Mesothelial cell of epicardium (in vitro differentiated cells): ENCODE measurements around the gene CAMKK2. TPM values are rescaled to one million over a fixed set of nuclear protein-coding genes. Genes with fewer than 3 reads are reported as not detected.

Source experiments
- DNase-seq, 2 experiments: peaks; one replicate each; pipeline ENCODE4 v3.0.0; 2021; ENCODE audit warnings: low spot score in 2 of 2; ENCODE audit not compliant: unreplicated experiment in 2 of 2
- H3K27ac Mint-ChIP-seq: 2 replicates; pipeline ENCODE4 v1.8.0; 2021; ENCODE audit warnings: mixed read lengths
- H3K27me3 Mint-ChIP-seq: 2 replicates; pipeline ENCODE4 v1.8.0; 2021; ENCODE audit warnings: low read depth, mixed read lengths
- H3K36me3 Mint-ChIP-seq: 2 replicates; pipeline ENCODE4 v1.8.0; 2021; ENCODE audit warnings: mixed read lengths
- H3K4me1 Mint-ChIP-seq: 2 replicates; pipeline ENCODE4 v1.8.0; 2021; ENCODE audit warnings: mixed read lengths
- H3K4me3 Mint-ChIP-seq: 2 replicates; pipeline ENCODE4 v1.8.0; 2021; ENCODE audit warnings: mild to moderate bottlenecking, moderate library complexity, mixed read lengths
- H3K9me3 Mint-ChIP-seq: 2 replicates; pipeline ENCODE4 v1.8.0; 2021; ENCODE audit warnings: mixed read lengths
- CTCF ChIP-seq: fragments of 200-600 bp; sonication (generic); IDR thresholded peaks from one replicate; pipeline ENCODE4 v1.5.0; 2021; ENCODE audit warnings: antibody characterized with exemption; ENCODE audit not compliant: unreplicated experiment
- total RNA-seq: library from RNA; stranded (reverse); gene quantifications from 3 replicates; pipeline ENCODE4 v1.2.1, GENCODE V29; 2021

Gene CAMKK2
- total RNA-seq, 1 donor from 2014 or later: 27.6 TPM

DNA sequence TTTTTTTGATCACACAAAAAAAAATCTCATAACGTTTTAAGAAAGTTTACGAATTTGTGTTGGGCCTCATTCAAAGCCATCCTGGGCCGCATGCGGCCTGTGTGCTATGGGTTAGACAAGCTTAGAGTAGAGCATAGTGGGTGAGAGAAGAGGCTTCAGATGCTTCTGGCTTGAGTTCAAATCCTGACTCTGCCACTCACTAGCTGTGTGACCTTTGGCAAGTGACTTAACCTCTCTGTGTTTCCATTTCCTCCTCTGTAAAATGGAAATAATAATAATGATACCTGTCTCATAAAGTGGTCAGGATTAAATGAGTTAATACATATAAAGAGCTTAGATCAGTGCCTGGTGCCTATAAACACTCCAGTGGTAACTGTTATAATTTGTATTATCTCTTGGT lies 80.4 kb downstream of the CAMKK2 start:
- no peak for DNase-seq
- H3K9me3 Mint-ChIP-seq: no peaks in the 10 kb centered on the region
- H3K27me3 Mint-ChIP-seq: no peaks in the 10 kb centered on the region
- peaks cover 14% of the 10 kb centered on the region for H3K36me3 Mint-ChIP-seq
- H3K4me3 Mint-ChIP-seq: no peak overlapping the region
- H3K27ac Mint-ChIP-seq: no peak overlapping the region
- H3K4me1 Mint-ChIP-seq: no peaks in the 10 kb centered on the region
- TF ChIP-seq CTCF: no peak

GRCh38 chr12:121214855-121215745 lies 81.4 kb downstream of the CAMKK2 start:
- H3K27ac Mint-ChIP-seq: no peak overlapping the region
- TF ChIP-seq CTCF: no peak
- H3K9me3 Mint-ChIP-seq: no peaks in the 10 kb centered on the region
- DNase-seq: no peak
- no peak overlapping the region for H3K4me3 Mint-ChIP-seq
- H3K4me1 Mint-ChIP-seq: peaks cover 5% of the 10 kb centered on the region
- no peaks in the 10 kb centered on the region for H3K27me3 Mint-ChIP-seq
- peaks cover 14% of the 10 kb centered on the region for H3K36me3 Mint-ChIP-seq

DNA sequence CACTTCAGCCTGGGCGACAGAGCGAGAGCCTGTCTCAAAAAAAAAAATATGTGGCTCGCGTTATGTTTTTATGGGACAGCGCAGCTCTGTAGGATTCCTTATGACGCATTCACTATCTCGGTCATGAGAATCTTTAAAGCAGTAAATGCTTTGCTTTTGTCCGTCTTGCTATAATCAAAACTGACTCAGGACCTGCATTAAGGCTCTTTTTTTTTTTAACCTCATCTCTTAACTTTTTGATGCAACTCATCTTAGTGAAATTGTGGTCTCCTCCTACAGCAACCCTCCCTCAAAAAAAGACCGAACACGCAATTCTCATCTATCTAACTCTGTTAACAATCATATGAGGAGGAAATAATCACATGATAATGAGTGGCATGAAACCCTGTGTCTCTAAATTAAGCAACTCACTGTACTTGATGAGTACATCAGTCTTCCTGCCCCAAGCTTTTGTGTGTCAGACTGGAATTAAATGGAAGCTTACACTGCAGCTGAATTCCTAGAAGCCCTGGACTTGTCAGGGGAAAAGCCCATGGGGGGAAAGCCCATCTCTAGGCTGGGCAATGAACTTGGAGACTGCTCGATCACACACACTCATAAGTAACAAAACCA lies 82.2 kb downstream of the CAMKK2 start:
- H3K27me3 Mint-ChIP-seq: no peaks in the 10 kb centered on the region
- DNase-seq: no peak

GRCh38 chr12:121212875-121213274 lies 83.6 kb downstream of the CAMKK2 start:
- no peak for DNase-seq
- H3K27me3 Mint-ChIP-seq: no peaks in the 10 kb centered on the region
- H3K27ac Mint-ChIP-seq: no peak overlapping the region
- H3K36me3 Mint-ChIP-seq: peaks cover 6% of the 10 kb centered on the region
- no peak overlapping the region for H3K4me3 Mint-ChIP-seq
- peaks cover 5% of the 10 kb centered on the region for H3K4me1 Mint-ChIP-seq
- no peak for TF ChIP-seq CTCF
- H3K9me3 Mint-ChIP-seq: no peaks in the 10 kb centered on the region

More for the DNA sequence above, 82.2 kb downstream of the CAMKK2 start:
- Mint-ChIP-seq H3K27ac (peak overlapping the region; percentile 57), H3K4me3 (no peak overlapping the region), H3K36me3 (peaks cover 11% of the 10 kb centered on the region), H3K4me1 (peaks cover 5% of the 10 kb centered on the region), H3K9me3 (no peaks in the 10 kb centered on the region)
- no peak for TF ChIP-seq CTCF

- no peak for TF ChIP-seq CTCF
- Mint-ChIP-seq H3K36me3 (peaks cover 1% of the 10 kb centered on the region), H3K4me1 (peaks cover 5% of the 10 kb centered on the region), H3K4me3 (peak within 1 kb of the TSS; percentile 71), H3K27ac (peak within 1 kb of the TSS; percentile 68), H3K27me3 (no peaks in the 10 kb centered on the region), H3K9me3 (no peaks in the 10 kb centered on the region)
- DNase-seq: peak; percentile 62 to 76
Measured at GRCh38 chr12:121209624-121210572, 86.6 kb downstream of the CAMKK2 start, which contains the start of gene P2RX4. Gene P2RX4, plus strand, starts transcription at chr12:121210129. Its CDS starts 36 bp downstream, at chr12:121210165.
